T1000 (cell line): ENCODE results near the gene NRSN2.
A peak's percentile ranks its signal among the peaks of the same experiment; 100 is the strongest.

ENCODE experiments used
- DNase-seq: peaks from one replicate; lab custom pipeline; 2025; ENCODE audit warnings: mixed read lengths; lab: John Stamatoyannopoulos, UW

Gene NRSN2

DNA sequence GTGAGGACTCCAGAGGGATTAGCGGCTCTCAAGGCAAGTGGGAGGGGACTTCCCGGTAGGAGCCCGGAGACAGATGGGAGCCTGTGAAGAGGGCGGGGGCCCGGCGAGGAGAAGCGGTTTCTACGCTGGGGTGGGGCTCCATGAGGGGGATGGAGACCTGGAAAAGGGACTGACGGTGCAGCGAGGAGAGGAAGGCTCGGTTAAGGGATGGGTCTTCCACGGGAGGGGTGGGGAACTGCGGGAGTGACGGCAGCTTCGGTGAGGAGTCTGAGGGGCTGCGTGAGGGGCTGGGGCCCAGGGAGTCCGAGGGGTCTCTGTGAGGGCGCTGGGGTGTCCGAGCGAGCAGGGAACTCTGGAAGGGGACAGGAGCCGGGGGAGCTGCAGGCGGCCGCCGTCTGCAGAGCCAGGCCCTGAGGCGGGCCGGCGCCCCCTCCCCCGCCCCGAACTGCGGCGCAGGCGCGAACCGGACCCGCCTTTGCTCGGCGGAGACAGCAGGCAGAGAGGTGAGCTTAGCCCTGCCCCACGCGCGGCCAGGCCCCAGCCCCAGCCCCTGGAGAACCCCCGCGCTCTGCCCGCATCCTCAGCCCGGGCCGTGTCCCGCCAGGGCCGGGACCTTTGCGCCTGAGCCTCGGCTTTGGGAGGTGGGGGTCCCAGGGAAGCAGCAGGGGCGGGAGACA, at the start of gene NRSN2:
NRSN2 (plus strand) TSS at position 472 of the 677 bp plus-strand sequence. CDS start 2,533 bp downstream, outside the sequence.
- no peak for DNase-seq

DNA sequence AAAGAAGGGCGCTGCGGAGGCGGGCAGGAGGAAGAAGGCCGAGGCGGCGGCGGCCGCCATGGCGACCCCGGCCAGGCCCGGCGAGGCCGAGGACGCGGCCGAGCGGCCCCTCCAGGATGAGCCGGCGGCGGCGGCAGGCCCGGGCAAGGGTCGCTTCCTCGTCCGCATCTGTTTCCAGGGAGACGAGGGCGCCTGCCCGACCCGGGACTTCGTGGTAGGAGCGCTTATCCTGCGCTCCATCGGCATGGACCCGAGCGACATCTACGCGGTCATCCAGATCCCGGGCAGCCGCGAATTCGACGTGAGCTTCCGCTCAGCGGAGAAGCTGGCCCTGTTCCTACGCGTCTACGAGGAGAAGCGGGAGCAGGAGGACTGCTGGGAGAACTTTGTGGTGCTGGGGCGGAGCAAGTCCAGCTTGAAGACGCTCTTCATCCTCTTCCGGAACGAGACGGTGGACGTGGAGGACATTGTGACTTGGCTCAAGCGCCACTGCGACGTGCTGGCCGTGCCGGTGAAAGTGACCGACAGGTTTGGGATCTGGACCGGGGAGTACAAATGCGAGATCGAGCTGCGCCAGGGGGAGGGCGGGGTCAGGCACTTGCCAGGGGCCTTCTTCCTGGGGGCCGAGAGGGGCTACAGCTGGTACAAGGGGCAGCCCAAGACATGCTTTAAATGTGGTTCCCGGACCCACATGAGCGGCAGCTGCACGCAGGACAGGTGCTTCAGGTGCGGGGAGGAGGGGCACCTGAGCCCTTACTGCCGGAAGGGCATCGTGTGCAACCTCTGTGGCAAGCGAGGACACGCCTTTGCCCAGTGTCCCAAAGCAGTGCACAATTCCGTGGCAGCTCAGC, 48.8 kb upstream of the NRSN2 start:
- no peak for DNase-seq

DNA sequence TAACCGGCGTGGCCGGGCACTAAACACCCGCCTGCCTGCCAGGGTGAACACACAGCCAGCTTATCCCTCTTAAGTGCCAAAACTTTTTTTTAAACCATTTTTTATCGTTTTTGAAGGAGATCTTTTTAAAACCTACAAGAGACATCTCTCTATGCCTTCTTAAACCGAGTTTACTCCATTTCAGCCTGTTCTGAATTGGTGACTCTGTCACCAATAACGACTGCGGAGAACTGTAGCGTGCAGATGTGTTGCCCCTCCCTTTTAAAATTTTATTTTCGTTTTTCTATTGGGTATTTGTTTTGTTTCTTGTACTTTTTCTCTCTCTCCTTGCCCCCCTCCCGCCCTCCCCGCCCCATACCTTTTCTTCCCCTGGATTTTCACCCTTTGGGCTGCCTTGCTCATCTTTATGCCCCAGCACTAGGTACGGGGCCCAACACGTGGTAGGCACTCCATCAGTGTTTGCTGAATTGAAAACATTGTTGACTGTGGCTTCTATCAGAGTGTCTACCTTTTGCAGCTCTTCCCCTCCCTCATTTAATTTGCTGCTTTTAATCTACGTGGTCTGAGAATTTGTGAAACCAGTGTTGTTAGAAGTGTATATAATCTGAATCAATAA, 48.0 kb upstream of the NRSN2 start:
- DNase-seq = no peak

DNA sequence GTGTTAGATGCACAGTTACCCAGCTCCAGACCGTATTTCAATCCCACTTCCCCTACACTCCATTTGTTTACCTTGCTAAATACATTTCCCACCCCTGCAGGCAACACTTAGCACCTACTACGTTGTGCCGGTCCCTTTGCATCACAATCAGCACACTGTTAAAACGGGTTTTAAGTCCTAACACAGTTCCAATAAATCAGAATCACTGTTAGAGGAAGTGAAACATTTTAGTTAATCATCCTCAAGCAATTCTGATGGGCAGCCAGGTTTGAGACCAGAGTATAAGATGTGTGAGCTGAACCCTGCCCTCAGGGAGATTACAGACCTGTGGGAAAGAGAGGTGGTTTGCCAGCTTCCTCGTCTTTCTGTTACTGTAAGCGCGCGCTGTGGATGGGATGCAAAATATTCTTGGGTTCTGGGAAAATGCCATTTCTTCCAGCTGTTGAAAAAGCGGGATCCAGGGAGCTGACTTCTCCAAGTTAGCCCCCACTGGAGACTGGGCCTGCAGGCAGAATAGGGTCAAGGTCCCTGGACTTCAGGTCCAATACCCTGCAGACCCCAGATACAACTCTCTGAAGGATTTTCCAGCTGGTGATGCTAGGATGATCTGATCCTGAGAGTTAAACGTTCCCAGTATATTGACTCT, 46.4 kb upstream of the NRSN2 start:
- no peak for DNase-seq

DNA sequence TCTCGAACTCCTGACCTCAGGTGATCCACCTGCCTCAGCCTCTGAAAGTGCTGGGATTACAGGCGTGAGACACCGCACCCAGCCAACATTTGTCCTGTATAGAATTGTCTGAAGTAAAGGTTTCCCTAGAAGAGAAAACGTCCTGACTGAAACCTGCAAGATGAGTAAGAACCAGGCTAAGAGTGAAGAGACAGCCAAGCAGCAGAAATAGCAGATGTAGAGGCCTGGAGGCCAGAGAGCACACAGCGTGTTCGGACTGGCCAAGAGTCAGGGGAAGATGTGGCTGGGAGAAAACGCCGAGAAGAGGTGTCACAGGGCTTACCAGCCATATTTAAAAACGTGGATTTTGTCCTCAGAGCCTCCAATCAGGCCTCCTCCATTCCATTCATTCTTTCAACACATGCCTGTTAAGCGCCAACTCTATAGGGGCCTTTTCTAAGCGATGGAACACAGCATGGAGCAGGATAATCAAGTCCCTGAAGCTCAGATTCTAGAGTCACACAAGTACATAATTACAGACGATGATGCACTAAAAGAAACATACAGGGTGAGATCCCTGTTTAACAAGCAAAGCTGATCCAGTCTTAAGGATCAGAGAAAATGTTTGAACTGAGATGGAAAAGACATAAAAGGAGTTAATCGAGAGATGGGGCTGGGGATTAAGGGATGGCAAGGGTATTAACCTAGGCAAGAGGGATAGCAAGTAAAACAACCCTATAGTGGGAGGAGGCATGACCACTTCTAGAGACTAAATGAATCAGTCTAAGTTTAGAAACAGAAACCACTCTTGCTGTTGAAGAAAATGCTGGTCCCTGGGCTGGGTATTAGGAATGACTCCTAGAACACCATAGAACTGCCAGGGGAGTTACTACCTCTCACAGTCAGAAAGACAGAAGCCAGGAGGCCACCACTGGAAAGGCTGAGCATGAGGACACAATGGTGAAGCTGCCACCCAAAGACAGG, 44.7 kb upstream of the NRSN2 start:
- DNase-seq = no peak

GRCh38 chr20:305745-306144, 41.2 kb upstream of the NRSN2 start:
- no peak for DNase-seq

DNA sequence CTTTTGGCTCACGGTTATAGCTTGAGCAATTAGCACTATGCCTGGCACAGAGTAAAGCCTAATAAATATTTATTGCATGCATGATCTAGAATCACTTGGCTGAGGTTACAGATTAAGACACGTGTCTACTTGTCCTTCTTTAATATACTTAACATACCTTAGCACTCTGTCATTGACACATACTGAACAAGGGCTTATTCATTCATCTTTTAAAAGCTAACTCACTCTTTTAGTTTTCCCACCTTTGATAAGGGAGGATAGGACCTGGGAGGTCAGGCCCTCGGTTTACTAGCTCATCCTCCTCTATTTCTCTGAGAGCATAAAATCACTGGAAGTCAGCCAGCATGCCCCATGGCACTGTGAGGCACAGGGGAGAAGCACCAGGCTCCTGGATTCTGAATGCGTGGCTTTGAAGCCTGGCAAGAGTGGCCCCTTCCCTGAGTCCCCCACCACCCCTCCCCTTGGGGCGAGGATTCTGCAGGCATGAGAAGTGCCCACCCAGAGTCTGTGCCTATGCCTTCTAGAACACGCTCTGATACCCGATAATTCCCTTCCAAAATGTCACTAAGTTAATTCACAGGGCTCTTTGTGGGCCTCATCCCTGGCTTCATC, 38.4 kb upstream of the NRSN2 start:
- DNase-seq = no peak

- DNase-seq = no peak
Measured at GRCh38 chr20:309306-309840, 37.5 kb upstream of the NRSN2 start.

DNA sequence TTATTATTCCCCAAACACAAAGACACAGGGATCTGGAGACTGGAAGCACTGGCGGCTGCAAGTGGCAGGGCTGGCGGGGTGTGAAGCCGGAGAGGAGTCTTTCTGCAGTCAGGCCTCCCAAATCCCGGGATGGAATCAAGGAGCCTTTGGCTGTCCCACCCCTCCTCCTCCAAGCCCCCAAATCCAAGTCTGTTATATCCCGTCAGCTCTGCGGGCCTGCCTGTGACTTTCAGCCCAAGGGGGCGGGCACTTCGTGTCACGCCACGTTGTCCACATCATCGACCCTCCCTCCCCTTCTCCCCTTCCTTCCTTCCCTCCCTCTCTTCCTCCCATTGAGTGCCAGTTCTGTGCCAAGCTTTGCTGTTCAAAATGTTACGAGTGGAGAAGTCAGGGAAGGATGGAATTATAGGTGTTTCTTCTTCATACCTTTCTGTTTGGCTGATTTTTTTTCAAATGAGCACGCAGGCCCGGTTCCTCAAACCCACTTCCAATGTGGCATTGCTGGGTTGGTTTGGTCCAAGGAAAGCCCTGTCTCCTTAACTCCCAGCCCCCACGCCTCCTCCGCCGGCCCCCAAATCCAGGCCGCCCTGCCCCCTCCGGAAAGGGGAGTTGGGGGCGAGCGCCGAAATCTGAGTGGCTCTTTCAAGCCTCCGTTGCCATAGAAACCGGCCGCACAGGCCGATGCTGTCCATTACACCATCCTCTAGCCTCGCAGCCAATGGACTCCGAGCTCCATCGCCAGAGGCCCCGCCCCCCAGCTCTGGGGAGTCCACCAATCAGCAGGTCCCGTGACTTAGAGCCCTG, 36.9 kb upstream of the NRSN2 start:
- DNase-seq = peak; percentile 70

DNA sequence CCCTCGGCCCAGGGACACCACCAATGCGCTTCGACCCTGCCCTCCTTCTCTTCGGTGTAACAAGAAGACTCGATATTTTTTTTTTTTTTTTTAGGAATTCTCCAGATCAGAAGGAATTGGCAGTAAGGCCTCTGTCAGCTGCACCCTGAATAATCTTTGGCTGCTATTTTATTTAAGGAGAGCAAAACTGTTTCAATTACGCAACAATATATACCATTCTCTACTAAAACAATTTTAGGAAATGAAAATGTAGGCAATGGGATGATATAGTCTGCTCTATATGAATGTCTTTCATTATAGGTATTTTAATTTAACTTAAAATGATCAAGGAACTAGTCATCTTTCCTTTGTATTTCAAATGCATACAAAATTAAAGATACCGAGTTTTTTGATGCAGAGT, 36.3 kb upstream of the NRSN2 start:
- no peak for DNase-seq

DNA sequence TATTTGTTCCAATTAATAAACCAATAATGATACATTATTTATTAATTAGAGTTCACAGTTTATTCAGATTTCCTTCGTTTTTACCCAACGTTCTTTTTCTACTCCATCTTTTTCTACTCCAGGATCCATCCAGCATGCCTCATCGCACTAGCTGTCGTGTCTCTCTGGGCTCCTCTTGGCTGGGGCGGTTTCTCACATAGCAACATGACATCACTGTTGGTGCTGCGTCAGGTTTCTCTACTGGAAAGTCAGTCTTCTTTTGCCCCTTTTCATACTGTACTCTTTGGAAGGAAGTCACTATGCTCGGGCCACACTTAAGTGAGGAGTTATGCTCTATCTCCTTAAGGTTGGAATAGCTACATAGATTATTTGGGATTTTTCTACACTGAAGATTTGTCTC, 35.3 kb upstream of the NRSN2 start:
- no peak for DNase-seq

GRCh38 chr20:312067-312466, 34.8 kb upstream of the NRSN2 start:
- DNase-seq = no peak

DNA sequence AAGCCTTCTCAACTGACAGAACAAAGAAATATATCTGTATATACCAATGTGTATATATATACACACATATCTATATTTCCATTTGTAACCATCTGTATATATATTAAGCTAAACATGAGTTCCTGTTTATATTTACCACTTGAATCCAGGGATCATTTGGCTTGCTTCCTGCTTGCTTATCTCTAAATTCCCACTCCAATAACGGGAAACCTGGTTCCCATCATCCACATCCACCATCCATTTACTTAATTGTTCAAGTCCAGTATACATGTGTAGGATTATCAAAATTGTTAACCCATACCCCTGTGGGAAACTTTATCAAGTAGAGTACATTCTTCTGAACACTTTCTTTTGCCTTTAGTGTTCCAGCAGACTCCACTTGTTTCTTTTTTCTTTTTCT, 34.0 kb upstream of the NRSN2 start:
- DNase-seq = no peak

GRCh38 chr20:313402-313801, 33.5 kb upstream of the NRSN2 start:
- no peak for DNase-seq

DNA sequence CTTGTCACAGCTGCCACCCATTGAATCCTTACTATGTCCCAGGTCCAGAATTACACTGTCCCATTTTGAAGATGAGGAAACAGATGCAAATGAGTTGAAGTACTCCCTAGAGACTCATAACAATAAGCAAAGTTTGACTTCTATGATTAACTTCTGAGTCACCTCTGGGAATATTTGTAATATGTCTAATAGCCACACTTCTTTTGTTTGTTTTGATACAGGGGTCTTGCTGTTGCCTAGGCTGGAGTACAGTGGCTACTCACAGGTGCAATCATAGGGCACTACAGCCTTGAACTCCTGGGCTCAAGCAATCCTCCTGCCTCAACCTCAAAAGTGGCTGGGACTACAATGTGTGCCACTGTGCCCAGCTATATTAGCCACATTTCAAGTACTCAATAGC, 33.0 kb upstream of the NRSN2 start:
- no peak for DNase-seq

GRCh38 chr20:316316-317068, 30.4 kb upstream of the NRSN2 start:
- DNase-seq = no peak

DNA sequence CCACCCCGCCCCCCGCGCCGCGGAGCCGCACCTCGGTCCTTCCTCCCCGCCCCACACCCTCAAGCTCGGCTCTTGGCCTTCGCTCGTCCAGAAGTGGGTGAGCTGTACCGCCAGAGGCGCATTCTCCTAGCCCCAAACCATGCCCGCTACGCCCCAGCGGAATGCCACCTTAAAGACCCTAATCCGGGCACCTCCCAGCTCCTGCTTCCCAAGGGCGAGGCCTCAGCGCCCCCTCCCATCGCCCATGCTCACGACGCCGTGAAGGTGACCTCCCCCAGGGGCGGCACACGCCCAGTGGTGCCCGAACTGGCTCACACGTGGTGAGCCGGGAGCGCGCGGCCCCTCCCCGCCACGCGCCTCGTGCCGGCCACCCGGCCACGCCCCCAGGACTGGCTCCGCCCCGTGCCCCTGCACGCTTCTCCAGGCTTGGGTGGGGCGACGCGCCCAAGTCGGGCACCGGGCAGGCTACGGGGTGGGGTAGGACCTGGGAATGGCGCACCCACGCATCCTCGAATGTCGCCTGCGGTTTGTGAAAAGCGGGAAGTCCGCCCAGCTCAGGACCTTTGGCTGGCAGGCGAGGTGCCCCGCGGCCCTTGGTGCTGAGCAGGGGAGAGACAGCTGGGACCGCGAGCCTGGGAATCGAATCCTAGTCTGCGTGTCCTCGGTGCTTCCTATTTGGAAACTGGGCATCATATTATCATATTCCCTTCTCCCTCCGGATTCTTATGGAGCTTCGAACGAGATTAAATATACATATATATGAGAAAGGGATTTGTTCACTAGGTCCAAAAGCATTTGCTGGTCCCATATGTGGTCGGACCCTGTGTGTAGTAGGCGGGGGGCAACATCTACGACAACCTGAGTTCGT, 22.5 kb upstream of the NRSN2 start:
- DNase-seq = peak; percentile 45
